ENCODE data around the gene SLC4A4.
"Not testable (repeated sequence)": the region's sequence is repeated elsewhere in the genome, so short reads cannot be mapped to it uniquely, and the experiment has no call there.

SLC4A4 gene

DNA sequence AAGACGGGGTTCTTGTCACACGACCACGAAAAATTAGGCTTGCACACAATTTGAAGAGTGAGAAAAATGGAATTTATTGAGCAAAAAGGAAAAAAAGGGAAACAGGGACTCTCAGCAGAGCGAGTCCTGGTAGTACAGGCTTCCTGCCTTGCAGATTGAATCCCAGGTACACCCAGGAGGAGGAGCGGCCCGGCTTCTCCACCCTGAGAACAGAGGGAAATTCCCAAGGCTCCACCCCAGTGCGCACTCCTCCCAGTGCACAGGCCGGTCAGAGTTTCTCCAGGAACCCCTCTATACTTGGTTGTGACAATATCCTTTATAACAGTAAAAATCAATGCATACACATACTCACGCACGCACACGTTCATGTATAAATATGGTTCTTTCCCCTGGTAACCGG is 22.0 kb downstream of the SLC4A4 start:
- DNase-seq, result no peak

- no peak for DNase-seq
These were observed 22.7 kb downstream of the SLC4A4 start for GRCh38 chr4:71361476-71361875.

- DNase-seq, result no peak
These were observed 27.9 kb downstream of the SLC4A4 start for GRCh38 chr4:71366766-71367165.

DNA sequence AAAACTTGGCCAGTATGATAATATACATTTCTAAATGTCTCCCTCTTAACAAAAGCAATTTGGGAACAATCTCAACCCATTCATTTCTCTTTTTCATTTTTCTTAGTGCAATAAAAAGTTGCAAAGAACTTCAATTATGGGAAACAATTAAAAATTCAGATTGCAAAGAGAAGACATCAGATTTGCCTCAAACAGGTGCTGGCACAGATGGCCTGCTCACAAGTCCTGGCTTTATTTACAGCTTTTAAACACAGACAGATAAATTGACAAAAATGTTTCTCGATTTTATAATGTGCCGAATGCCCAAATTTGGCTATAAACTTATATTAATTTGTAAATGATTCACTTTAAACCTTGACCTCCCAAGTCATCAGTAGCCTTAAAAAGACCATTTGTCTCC is 28.7 kb downstream of the SLC4A4 start:
- DNase-seq, result no peak

DNA sequence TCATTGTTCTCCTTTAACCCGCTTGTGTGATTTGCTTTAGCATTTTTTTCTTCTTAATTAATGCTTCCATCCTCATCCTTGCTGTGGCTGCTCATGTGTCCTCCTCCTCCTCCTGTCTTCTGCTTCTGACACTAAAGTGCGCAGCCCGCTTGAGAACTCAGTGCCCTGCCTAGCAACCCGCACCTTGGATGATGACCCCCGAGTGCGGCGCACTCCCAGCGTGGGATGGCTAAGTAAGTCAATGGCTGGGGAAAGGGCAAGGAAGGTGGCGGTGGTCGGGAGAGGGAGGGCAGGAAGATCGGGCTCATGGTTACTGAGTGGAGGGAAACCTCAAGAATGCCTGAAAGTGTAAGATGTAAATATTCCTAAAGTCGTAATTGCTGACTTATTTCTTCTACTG is 30.1 kb downstream of the SLC4A4 start:
- DNase-seq, result no peak

DNA sequence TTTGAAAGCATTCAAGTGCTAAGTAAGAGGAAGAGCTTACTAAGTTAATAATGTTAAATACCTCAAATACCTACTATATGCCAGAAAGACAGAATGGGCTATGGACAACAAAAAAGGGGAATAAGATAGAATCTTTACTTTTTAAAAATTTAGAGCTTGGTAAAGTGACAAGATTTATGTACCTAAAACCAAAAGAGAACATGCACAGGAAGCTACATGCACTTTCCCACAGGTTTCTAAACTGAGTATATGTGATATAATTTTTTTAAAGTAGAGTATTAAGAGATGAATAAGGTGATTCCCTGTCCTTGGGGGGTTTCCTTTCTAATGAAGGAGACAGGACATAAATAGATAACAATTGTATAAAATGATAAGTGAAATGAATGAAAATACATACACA is 30.7 kb downstream of the SLC4A4 start:
- DNase-seq, result no peak

- no peak for DNase-seq
These were observed 36.7 kb downstream of the SLC4A4 start for GRCh38 chr4:71375494-71375893.

- no peak for DNase-seq
These were observed 38.7 kb downstream of the SLC4A4 start for GRCh38 chr4:71377561-71377960.

DNA sequence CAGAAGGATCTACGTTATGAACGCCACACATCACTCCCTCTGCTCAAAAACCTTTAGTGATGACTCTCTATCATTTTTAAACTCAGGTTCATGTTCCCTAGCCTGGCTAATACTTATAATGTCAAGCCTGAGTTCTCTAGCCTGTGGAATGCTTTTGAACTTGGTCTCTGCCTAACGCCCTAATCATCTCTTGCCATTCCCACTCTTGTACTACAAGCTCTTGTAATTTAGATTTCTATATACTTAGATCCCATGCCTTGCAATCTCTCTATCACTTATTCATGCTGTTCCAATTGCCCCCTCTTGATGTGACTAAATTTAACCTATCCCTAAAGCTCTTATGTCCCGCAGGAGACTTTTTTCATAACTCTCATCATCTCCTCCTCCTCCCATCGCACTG is 40.3 kb downstream of the SLC4A4 start:
- no peak for DNase-seq

GRCh38 chr4:71380788-71381187 is 42.0 kb downstream of the SLC4A4 start:
- no peak for DNase-seq

DNA sequence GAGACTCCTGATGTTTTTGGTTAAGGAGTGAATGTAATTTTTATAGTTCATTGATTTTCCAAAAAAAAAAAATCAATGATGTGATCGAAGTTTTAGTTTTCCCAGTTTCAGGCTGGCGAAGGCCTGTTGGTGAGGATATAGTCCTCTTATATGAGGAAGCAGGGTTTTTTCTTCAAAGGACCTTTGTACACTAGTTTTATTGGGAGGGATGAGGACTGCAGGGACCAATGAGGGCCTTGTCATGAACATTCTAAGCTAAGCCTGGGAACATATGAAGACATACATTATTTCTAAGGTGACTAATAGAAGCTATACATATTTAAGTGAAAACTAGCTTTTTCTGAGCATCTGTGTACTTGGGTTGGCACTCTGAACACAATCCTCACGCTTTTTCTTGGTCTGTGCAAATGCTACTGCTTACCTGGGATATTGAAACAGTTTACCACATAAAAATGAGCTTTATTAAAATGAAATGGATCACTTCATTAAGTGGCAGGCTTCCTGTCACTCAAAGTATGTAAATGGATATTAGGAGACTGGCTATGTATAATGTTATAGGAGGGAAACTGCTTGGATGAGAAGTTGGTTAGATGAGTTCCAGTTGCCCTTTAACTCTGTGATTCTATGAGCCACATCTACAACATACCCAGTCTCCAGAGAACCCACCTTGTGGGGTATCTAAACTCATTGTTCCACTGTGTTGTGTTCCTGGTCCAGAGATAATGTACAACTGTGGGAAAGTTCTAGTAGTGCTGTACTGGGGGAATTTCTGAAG is 43.5 kb downstream of the SLC4A4 start:
- DNase-seq, result no peak

DNA sequence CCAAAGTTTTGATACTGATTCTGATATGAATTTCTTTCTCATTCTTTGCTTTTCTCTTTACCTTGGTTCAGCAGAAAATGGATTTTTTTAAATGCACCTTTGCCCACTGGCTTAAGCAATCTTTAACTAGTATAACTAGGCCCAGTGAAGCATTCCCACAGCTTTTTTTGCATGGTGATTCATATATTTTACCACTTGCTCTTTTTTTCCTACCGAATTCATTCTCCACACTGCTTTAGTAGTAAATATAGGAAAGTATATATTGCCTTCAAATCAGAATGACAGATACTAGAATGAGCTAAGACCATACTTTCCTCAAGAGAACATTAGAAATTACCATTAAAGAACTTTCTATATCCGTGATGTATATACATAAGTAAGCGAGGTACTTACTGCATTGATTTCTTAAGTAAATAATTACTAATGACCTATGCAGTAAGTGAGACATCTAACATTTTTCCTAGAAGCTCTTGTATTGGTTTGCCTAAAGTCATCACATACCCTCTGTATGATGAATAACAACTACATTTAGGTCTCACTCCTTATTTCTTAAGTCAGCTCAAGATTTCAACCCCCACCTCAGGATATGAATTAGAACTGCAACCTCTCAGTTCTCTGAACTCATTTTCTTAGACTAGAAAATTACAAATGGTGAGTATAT is 44.2 kb downstream of the SLC4A4 start:
- no peak for DNase-seq

DNA sequence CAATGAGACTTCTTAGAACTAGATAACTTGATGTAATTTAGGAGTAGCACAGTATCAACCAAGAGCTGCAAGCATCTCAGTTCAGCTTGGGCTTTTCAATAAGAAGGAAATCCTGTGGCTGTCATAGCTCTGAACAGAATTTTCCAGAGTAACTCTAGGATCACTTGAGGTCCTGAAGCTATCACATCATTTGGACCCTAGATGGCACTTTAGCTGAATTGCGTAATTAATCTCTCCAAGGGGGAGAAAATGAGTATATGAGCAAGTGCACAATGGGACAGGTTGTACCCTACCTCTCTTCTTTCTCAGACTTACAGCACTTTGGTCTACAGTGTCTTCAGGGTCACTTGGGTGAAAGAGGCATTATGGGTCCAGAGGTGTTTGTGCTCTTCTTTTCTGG is 45.2 kb downstream of the SLC4A4 start:
- no peak for DNase-seq

DNA sequence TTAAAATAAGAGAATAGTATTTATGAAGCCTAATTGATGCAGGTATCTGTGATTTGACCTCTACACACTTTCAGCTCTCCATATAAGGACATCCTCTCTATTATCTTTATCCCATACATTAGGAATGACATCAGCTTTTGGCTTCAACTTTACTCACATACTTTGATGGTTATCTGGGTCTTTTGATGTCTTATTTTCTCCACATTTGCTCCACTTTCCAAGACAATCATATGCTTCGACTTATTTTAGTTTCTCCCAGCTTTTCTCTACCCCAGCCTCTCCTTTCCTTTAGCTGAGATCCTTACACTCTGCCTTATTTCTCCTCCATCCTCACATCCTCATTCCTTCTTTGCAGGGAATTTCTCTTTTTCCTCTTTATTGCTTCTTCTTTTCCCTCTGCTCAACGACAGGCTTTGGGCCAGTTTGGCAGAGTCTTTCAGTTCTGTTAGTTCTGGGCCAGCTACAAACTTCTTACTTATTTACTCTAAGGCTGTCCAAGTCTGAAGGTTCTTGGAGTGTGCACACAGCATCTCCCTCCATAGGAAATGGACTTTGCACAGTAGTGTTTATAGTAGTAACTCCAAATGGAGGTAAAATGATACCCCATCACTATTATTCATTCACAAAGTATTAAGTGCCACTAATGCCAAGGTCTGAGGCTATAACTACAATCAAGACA is 50.5 kb downstream of the SLC4A4 start:
- no peak for DNase-seq

GRCh38 chr4:71392109-71392508 is 53.3 kb downstream of the SLC4A4 start:
- DNase-seq, result no peak

DNA sequence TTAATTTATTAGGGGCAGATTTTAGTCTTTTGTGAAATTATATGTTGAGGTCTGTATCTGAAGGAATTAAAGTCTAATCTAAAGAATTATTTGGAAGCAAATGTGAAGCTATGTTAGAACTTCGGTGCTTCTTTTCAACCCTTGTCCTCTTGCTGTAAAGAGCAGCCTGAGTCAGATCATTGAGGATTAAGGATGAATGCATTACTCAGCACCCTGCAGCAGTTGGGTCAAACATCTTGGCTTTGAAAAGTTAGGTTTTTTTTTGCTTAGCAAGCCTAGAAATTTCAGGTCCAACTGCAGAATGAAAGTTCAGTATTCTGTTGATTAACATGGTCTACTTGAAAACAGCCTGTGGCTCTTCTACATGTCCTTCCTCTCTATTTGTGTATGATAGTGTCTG is 57.6 kb downstream of the SLC4A4 start:
- no peak for DNase-seq

DNA sequence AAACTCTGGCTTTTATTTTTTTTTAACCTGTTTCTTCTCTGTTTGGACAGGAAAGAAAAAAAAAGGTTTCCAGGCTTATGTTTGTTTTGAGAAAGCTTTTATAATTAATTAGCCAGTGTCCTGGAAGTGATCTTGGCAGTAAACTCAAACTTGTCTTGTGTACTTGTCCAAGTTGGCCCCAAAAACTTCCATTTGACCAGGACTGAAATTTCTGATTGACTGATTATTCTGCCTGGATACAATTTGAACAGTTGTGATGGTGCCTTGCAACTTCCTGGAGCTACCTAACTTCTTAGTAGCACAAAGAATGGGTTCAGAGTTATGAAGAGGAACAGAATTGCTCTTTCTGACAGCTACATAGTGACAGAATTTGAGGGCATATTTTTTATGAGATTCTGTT is 62.0 kb downstream of the SLC4A4 start:
- no peak for DNase-seq

- no peak for DNase-seq
These were observed 63.8 kb downstream of the SLC4A4 start for GRCh38 chr4:71402616-71403015.

GRCh38 chr4:71404049-71404448 is 65.2 kb downstream of the SLC4A4 start:
- DNase-seq, result no peak

DNA sequence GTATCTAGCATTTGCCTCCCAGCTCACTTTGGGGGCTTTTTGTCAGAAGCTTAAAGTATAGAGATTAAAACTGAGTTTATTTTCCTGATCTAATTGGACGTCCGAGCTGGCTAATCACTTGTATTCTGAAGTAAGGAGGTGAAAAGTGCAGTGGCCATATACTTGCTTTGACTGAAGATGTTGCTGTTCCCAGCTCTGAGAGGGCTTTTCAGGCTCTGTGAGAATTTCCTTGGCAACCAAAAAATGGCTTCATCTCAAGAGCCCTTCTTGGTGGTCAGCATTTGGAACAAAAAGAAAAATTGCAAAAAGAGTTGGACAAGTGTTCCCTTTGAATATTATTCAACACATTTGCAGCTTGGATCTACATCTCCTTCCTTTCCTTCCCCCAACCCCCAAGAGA is 67.0 kb downstream of the SLC4A4 start:
- DNase-seq, result no peak

DNA sequence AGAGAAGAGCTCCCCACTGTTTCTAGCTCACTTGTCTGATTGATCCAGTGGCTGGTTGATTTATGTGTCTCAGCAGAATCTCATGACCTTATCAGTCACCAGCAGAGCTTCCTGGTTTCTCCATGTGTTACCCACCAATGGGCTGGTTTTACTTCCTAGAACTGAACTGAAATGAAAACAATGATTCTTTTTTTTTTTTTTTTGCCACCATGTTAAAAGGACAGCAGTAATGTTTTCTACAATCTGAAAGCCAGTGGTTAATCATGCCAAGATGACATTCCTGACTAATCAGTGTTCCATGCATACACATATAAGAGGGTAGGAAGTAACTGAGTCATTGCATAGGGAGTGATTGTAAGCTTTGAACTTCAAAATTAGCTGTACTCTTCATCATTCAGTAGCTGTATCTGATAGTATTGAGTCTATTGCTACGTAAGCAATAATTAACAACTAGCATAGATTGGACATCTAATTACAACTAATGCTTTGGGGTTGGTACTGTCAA is 67.7 kb downstream of the SLC4A4 start:
- no peak for DNase-seq

DNA sequence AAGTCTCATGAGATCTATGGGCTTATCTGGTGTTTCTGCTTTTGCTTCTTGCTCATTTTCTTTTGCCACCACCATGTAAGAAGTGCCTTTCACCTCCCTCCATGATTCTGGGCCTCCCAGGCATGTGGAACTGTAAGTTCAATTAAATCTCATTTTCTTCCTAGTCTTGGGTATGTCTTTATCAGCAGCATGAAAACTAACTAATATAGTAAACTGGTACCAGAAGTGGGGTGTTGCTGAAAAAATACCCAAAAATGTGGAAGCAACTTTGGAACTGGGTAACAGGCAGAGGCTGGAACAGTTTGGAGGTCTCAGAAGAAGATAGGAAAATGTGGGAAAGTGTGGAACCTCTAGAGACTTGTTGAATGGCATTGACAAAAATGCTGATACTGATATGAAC is 70.1 kb downstream of the SLC4A4 start:
- DNase-seq, result not testable (repeated sequence)

GRCh38 chr4:71411981-71412380 is 73.2 kb downstream of the SLC4A4 start:
- no peak for DNase-seq

- no peak for DNase-seq
These were observed 76.7 kb downstream of the SLC4A4 start for GRCh38 chr4:71415491-71415890.
